Esophagus muscularis mucosa (tissue), 4 donors: ENCODE measurements around the gene PIWIL4. TPM values are rescaled to one million over a fixed set of nuclear protein-coding genes. Genes with fewer than 3 reads are reported as not detected.
A peak's percentile ranks its signal among the peaks of the same experiment; 100 is the strongest.

Source experiments
- DNase-seq: peaks from one replicate; pipeline ENCODE4 v3.0.0-alpha.2; 2017; ENCODE audit errors: extremely low spot score
- H3K27ac ChIP-seq, 4 donors: fragments of 200-600 bp; sonication (generic); replicated peaks in 1 of 4; 1 replicate in 3 of 4; 2 replicates in 1 of 4; pipeline ENCODE4 v1.5.1; 2016 to 2019; ENCODE audit warnings: mild to moderate bottlenecking in 1 of 4
- H3K27me3 ChIP-seq, 4 donors: fragments of 200-600 bp; sonication (generic); one replicate each; pipeline versions ENCODE4 v1.5.1 to v1.6.0; 2016 to 2019
- H3K36me3 ChIP-seq, 4 donors: fragments of 200-600 bp; sonication (generic); one replicate each; pipeline ENCODE4 v1.5.1; 2016 to 2019
- H3K4me1 ChIP-seq, 4 donors: fragments of 200-600 bp; sonication (generic); one replicate each; pipeline ENCODE4 v1.5.1; 2016 to 2019
- H3K4me3 ChIP-seq, 4 donors: fragments of 200-600 bp; sonication (generic); 1 replicate in 2 of 4; 2 replicates in 2 of 4; pipeline ENCODE4 v1.5.1; 2016 to 2019; ENCODE audit warnings: mild to moderate bottlenecking in 4 of 4, moderate library complexity in 1 of 4
- H3K9me3 ChIP-seq, 4 donors: fragments of 200-600 bp; sonication (generic); 1 replicate in 3 of 4; 2 replicates in 1 of 4; pipeline ENCODE4 v1.5.1; 2016 to 2019
- EP300 ChIP-seq: sonication (generic); formaldehyde crosslinking; IDR thresholded peaks from one replicate; pipeline ENCODE4 v1.6.1; 2017; ENCODE audit warnings: antibody characterized with exemption
- POLR2A ChIP-seq: fragments of 450-650 bp; IDR thresholded peaks from one replicate; pipeline ENCODE4 v1.6.1; 2017; ENCODE audit warnings: antibody characterized with exemption, moderate library complexity, mild to moderate bottlenecking, low read depth
- POLR2AphosphoS5 ChIP-seq, 2 donors: sonication (generic); formaldehyde crosslinking; IDR thresholded peaks; one replicate each; pipeline ENCODE4 v1.6.1; 2017; ENCODE audit warnings: antibody characterized with exemption in 2 of 2
- WGBS: methylation state at CpG from one replicate; pipeline ENCODE4 v1.1.5; 2018; 5-methylcytosine and 5-hydroxymethylcytosine counted together
- intact Hi-C: fragments of 100-400 bp; cut with DNase I; formaldehyde crosslinking; loops from one replicate; pipeline ENCODE4 v1.15.1; 2023
- total RNA-seq, 4 donors: library from RNA; depleted of rRNA; stranded (reverse); fragments of >200 nt; gene quantifications; one replicate each; pipeline versions ENCODE4 v1.1.0 to v1.2.1, GENCODE V29; 2016
- TF ChIP-seq, protein P1 (sequence below), 3 experiments: fragments of 200-600 bp in 2 of 3; fragments of 450-650 bp in 1 of 3; sonication (generic) in 2 of 3; IDR thresholded peaks; one replicate each; pipeline ENCODE4 v1.5.1; 2017 to 2019; ENCODE audit warnings: antibody characterized with exemption in 3 of 3, mild to moderate bottlenecking in 2 of 3, moderate library complexity in 1 of 3

PIWIL4 gene
- total RNA-seq, 4 donors from 2014 or later: 3.2 to 4.5 (median 4.1) TPM

DNA sequence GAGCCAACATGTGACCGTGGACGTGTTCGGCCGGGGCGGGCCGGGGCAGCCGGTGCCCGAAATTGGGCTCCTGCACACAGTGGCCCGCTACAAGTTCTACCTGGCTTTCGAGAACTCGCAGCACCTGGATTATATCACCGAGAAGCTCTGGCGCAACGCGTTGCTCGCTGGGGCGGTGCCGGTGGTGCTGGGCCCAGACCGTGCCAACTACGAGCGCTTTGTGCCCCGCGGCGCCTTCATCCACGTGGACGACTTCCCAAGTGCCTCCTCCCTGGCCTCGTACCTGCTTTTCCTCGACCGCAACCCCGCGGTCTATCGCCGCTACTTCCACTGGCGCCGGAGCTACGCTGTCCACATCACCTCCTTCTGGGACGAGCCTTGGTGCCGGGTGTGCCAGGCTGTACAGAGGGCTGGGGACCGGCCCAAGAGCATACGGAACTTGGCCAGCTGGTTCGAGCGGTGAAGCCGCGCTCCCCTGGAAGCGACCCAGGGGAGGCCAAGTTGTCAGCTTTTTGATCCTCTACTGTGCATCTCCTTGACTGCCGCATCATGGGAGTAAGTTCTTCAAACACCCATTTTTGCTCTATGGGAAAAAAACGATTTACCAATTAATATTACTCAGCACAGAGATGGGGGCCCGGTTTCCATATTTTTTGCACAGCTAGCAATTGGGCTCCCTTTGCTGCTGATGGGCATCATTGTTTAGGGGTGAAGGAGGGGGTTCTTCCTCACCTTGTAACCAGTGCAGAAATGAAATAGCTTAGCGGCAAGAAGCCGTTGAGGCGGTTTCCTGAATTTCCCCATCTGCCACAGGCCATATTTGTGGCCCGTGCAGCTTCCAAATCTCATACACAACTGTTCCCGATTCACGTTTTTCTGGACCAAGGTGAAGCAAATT, 21.7 kb upstream of the PIWIL4 start:
- 81% methylated on average over 43 of the region's 54 CpGs for WGBS
- Histone ChIP-seq H3K27ac (peak overlapping the region; percentile 98 to 99 (median 98)), H3K36me3 (no peaks in the 10 kb centered on the region), H3K4me1 (peaks cover 15 to 70% (median 61%) of the 10 kb centered on the region in 4 donors), H3K4me3 (peak overlapping the region; percentile 78 to 82 (median 80)), H3K27me3 (no peaks in the 10 kb centered on the region), H3K9me3 (no peaks in the 10 kb centered on the region)
- DNase-seq: no peak
- intact Hi-C loops: no loop called here
- TF ChIP-seq, protein P1, sequence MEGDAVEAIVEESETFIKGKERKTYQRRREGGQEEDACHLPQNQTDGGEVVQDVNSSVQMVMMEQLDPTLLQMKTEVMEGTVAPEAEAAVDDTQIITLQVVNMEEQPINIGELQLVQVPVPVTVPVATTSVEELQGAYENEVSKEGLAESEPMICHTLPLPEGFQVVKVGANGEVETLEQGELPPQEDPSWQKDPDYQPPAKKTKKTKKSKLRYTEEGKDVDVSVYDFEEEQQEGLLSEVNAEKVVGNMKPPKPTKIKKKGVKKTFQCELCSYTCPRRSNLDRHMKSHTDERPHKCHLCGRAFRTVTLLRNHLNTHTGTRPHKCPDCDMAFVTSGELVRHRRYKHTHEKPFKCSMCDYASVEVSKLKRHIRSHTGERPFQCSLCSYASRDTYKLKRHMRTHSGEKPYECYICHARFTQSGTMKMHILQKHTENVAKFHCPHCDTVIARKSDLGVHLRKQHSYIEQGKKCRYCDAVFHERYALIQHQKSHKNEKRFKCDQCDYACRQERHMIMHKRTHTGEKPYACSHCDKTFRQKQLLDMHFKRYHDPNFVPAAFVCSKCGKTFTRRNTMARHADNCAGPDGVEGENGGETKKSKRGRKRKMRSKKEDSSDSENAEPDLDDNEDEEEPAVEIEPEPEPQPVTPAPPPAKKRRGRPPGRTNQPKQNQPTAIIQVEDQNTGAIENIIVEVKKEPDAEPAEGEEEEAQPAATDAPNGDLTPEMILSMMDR (IDR thresholded peaks at IDR 0.05): no peak
- no peak for TF ChIP-seq EP300
- no peak for TF ChIP-seq POLR2AphosphoS5 (IDR thresholded peaks at IDR 0.05)

DNA sequence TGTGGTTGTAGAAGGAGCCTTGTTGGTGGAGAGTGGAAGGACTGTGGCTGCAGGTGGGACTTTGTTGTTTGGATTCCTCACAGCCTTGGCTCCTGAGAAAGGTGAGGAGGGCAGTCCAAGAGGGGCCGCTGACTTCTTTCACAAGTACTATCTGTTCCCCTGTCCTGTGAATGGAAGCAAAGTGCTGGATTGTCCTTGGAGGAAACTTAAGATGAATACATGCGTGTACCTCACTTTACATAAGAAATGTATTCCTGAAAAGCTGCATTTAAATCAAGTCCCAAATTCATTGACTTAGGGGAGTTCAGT, 21.1 kb upstream of the PIWIL4 start:
- no peak for DNase-seq
- H3K27me3 ChIP-seq: no peaks in the 10 kb centered on the region
- H3K36me3 ChIP-seq: no peaks in the 10 kb centered on the region
- TF ChIP-seq POLR2A (no peak), EP300 (no peak), POLR2AphosphoS5 (IDR thresholded peaks at IDR 0.05) (no peak)
- TF ChIP-seq, protein P1 (IDR thresholded peaks at IDR 0.05): no peak
- peak overlapping the region; percentile 78 to 82 (median 80) for H3K4me3 ChIP-seq
- no peaks in the 10 kb centered on the region for H3K9me3 ChIP-seq
- H3K27ac ChIP-seq: no peak overlapping the region
- peaks cover 15 to 70% (median 61%) of the 10 kb centered on the region in 4 donors for H3K4me1 ChIP-seq
- intact Hi-C loops: no loop called here
- WGBS: 91% methylated on average over 2 of the region's 2 CpGs

DNA sequence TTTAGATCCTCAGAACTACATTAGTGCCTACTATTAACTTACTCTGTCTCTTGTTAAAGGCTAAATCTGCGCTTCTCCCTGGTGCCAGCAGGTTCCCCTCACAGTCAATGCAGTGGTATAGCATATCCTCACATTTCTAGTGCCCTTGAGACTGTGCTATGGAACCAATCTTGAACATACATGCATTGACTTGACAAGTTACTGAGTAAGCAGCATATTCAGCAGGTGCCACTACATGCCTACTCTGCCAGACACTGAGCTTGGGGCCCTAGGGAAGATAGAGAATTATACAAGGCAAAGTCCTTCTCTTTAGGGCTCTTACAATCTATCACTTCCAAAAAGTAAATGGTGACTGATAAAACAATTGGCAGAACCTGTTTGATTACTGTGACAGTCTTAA, 20.3 kb upstream of the PIWIL4 start:
- intact Hi-C loops: no loop called here

DNA sequence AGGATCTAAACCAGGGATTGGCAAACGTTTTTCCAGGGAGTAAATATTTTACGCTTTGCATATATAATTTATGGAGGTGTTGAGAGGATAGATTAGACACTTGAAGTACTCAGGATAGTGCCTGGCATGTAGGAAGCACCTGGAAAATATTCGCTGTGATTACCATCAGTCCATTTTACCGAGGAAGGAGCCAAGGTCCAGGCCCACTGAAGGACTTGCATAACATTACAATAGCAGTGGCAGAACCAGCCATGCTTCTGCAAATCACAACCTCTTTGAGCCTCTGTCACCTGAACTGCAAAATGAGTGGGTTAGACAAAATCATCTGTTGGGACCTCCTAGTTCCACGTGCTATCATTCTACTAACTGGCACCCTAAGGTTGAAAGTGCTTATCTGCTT, 18.0 kb upstream of the PIWIL4 start:
- no peak overlapping the region for H3K4me3 ChIP-seq
- no peaks in the 10 kb centered on the region for H3K27me3 ChIP-seq
- no peaks in the 10 kb centered on the region for H3K9me3 ChIP-seq
- DNase-seq: no peak
- H3K4me1 ChIP-seq: peaks cover 8 to 56% (median 47%) of the 10 kb centered on the region in 4 donors
- H3K27ac ChIP-seq: no peak overlapping the region
- intact Hi-C loops: no loop called here
- 68% methylated on average over 5 of the region's 5 CpGs for WGBS
- no peaks in the 10 kb centered on the region for H3K36me3 ChIP-seq
- TF ChIP-seq POLR2A: no peak
- no peak for TF ChIP-seq POLR2AphosphoS5 (IDR thresholded peaks at IDR 0.05)
- TF ChIP-seq EP300: no peak
- TF ChIP-seq, protein P1 (IDR thresholded peaks at IDR 0.05): no peak

More for the DNA sequence above, 20.3 kb upstream of the PIWIL4 start:
- Histone ChIP-seq H3K9me3 (no peaks in the 10 kb centered on the region), H3K27ac (no peak overlapping the region), H3K4me1 (peaks cover 15 to 70% (median 61%) of the 10 kb centered on the region in 4 donors), H3K27me3 (no peaks in the 10 kb centered on the region), H3K4me3 (peak overlapping the region; percentile 3 to 80 (median 43)), H3K36me3 (no peaks in the 10 kb centered on the region)
- DNase-seq: no peak
- WGBS: 90% methylated on average over 1 of the region's 1 CpG
- TF ChIP-seq, protein P1 (IDR thresholded peaks at IDR 0.05): no peak
- TF ChIP-seq POLR2AphosphoS5 (IDR thresholded peaks at IDR 0.05) (no peak), EP300 (no peak), POLR2A (no peak)
